Embryonic facial prominence (tissue), 1 donor: Measurements from ENCODE around the gene DMD.

Source experiments
- DNase-seq: peaks from one replicate; pipeline ENCODE4 v3.0.0-alpha.2; 2016; ENCODE audit errors: extremely low spot score

Gene DMD

GRCh38 chrX:31297881-31298280, 1913.5 kb downstream of the DMD start:
- DNase-seq = no peak

GRCh38 chrX:31294475-31294874, 1916.9 kb downstream of the DMD start:
- DNase-seq = no peak

- DNase-seq = no peak
These were observed 1917.9 kb downstream of the DMD start for GRCh38 chrX:31293409-31293808.

- DNase-seq = no peak
These were observed 1920.2 kb downstream of the DMD start for GRCh38 chrX:31291131-31291530.

GRCh38 chrX:31287861-31288260, 1923.5 kb downstream of the DMD start:
- no peak for DNase-seq

- no peak for DNase-seq
These were observed 1930.8 kb downstream of the DMD start for GRCh38 chrX:31280580-31280979.

- DNase-seq = no peak
These were observed 1932.0 kb downstream of the DMD start for GRCh38 chrX:31279359-31279758.

- DNase-seq = no peak
These were observed 1938.9 kb downstream of the DMD start for GRCh38 chrX:31272472-31272775.

- no peak for DNase-seq
These were observed 1939.5 kb downstream of the DMD start for GRCh38 chrX:31271615-31272471.

GRCh38 chrX:31269914-31270313, 1941.4 kb downstream of the DMD start:
- DNase-seq = no peak

GRCh38 chrX:31268359-31268758, 1943.0 kb downstream of the DMD start:
- DNase-seq = no peak

GRCh38 chrX:31266203-31267076, 1944.9 kb downstream of the DMD start:
- DNase-seq = no peak

GRCh38 chrX:31265383-31265782, 1946.0 kb downstream of the DMD start:
- DNase-seq = no peak

GRCh38 chrX:31260351-31260750, 1951.0 kb downstream of the DMD start:
- no peak for DNase-seq

GRCh38 chrX:31258166-31258565, 1953.2 kb downstream of the DMD start:
- DNase-seq = no peak

GRCh38 chrX:31255310-31256033, 1955.9 kb downstream of the DMD start:
- DNase-seq = no peak

- DNase-seq = no peak
These were observed 1959.2 kb downstream of the DMD start for GRCh38 chrX:31252133-31252532.

GRCh38 chrX:31251336-31251735, 1960.0 kb downstream of the DMD start:
- DNase-seq = no peak

- no peak for DNase-seq
These were observed 1965.6 kb downstream of the DMD start for GRCh38 chrX:31245714-31246113.

GRCh38 chrX:31243804-31244203, 1967.5 kb downstream of the DMD start:
- DNase-seq = no peak

- no peak for DNase-seq
These were observed 1970.4 kb downstream of the DMD start for GRCh38 chrX:31240982-31241381.

GRCh38 chrX:31237189-31237588, 1974.2 kb downstream of the DMD start:
- no peak for DNase-seq
